Stimulated activated CD4-positive, alpha-beta T cell treated with anti-CD3 and anti-CD28 coated beads, Interleukin-12 subunit alpha, Interleukin-12 subunit beta, amount 100 ng/mL, for 48 hours (primary cell): ENCODE data around the gene CDK12.

Experiments
- DNase-seq, 3 donors: peaks; one replicate each; pipeline ENCODE4 v3.0.0-alpha.2; 2020; ENCODE audit warnings: low read depth in 2 of 3, low spot score in 1 of 3

CDK12 gene

DNA sequence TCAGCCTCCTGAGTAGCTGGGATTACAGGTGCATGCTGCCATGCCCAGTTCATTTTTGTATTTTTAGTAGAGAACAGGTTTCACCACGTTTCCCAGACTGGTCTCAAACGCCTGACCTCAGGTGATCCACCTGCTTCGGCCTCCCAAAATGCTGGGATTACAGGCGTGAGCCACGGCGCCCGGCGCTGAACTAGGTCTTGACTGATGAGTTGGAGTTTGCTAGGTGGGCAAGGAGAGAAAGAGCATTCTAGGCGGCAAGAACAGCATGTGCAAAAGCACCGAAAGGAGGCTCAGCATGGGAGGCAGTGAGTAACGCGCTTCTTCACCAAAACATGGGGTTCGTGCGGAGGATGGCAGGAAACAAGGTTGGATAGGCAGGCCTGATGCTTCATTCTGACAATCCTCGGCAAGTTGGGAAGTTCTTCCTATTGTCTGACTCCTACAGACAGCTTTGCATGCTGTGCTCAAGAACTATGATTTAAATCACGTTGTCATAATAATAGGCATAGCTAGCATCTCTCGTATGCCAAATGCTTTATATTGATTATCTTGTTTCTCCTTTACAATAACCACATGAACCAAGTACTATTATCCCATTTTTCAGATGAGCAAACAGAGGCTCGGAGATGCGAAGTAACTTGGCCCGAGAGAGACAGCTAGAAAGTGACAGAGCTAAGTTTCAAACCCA is 119.9 kb downstream of the CDK12 start:
- DNase-seq: no peak

DNA sequence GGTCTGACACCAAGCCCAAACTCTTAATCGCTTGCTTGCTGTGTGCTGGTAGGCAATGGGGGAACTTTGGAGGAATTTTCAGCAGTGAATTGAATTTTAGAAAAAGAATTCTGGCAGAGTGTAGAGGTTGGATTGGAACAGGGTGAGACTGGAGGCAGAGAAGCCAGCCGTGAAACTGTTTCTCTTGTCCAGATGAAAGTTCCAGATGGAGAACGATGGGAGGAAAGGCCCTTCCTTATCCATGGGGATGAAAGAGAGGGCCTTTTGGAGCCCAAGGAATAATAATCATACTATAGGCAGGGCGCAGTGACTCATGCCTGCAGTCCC is 120.4 kb downstream of the CDK12 start:
- no peak for DNase-seq

DNA sequence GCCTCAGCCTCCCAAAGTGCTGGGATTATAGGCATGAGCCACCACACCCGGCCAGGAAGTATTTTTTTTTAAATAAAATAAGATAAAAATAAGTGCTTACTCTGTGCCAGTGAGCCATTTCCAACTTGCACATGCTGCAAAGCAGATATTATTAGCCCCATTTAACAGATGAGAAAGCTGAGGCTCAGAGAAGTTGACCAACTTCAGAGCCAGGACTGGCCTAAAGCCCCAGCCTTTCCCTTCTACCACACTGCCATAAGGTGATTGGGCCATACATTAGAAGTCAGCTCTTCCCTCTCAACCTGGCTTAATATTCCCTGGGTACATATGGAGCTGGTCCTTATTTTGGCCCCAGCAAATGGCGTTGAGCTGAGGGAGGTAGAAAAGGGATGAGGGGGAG is 121.4 kb downstream of the CDK12 start:
- DNase-seq: no peak
